ENCODE results near the gene S100A7.

GRCh38 chr1:153503766-153504165 lies 43.3 kb upstream of the S100A7 start:
- TF ChIP-seq CTCF (IDR thresholded peaks at IDR 0.05) (no peak), ZFX (IDR thresholded peaks at IDR 0.05; ENCODE audit: borderline replicate concordance) (no peak)
